ENCODE results near the gene NFE2L2.
"Not testable (repeated sequence)": the region's sequence is repeated elsewhere in the genome, so short reads cannot be mapped to it uniquely, and the experiment has no call there.

Gene NFE2L2

GRCh38 chr2:177279847-177280246 is 15.3 kb upstream of the NFE2L2 start:
- no peak for DNase-seq

GRCh38 chr2:177275743-177276055 is 11.2 kb upstream of the NFE2L2 start:
- no peak for DNase-seq

- no peak for DNase-seq
These were observed 10.7 kb upstream of the NFE2L2 start for GRCh38 chr2:177275040-177275742.

GRCh38 chr2:177273408-177273807 is 8.9 kb upstream of the NFE2L2 start:
- DNase-seq, result no peak

- no peak for DNase-seq
These were observed 8.2 kb upstream of the NFE2L2 start for GRCh38 chr2:177272765-177273164.

- DNase-seq, result no peak
These were observed 7.6 kb upstream of the NFE2L2 start for GRCh38 chr2:177271981-177272666.

- no peak for DNase-seq
These were observed 6.0 kb upstream of the NFE2L2 start for GRCh38 chr2:177270531-177270930.

GRCh38 chr2:177268901-177269300 is 4.4 kb upstream of the NFE2L2 start:
- no peak for DNase-seq

GRCh38 chr2:177268187-177268871 is 3.8 kb upstream of the NFE2L2 start:
- DNase-seq, result peak in 2 of 4 experiments; percentile 56 to 57

GRCh38 chr2:177266955-177267354 is 2.4 kb upstream of the NFE2L2 start:
- not testable (repeated sequence) for DNase-seq

GRCh38 chr2:177265824-177266817 is 1.6 kb upstream of the NFE2L2 start:
- DNase-seq, result peak in 1 of 4 experiments; percentile 48

- DNase-seq, result peak in 2 of 4 experiments; percentile 80 to 85
These were observed 276 bp downstream of the NFE2L2 start for GRCh38 chr2:177264209-177264692.

- peak; percentile 99 to 100 (median 99) for DNase-seq
These were observed 897 bp downstream of the NFE2L2 start for GRCh38 chr2:177263451-177264208.

GRCh38 chr2:177262958-177263450 is 1.5 kb downstream of the NFE2L2 start:
- no peak for DNase-seq

GRCh38 chr2:177262092-177262491 is 2.4 kb downstream of the NFE2L2 start:
- no peak for DNase-seq

- DNase-seq, result no peak
These were observed 3.1 kb downstream of the NFE2L2 start for GRCh38 chr2:177261116-177262060.

- no peak for DNase-seq
These were observed 4.1 kb downstream of the NFE2L2 start for GRCh38 chr2:177260379-177260778.

GRCh38 chr2:177258059-177258458 is 6.5 kb downstream of the NFE2L2 start:
- no peak for DNase-seq

GRCh38 chr2:177257471-177257870 is 7.1 kb downstream of the NFE2L2 start:
- no peak for DNase-seq

GRCh38 chr2:177256695-177257094 is 7.8 kb downstream of the NFE2L2 start:
- DNase-seq, result no peak
